GM23248 (cell line): Measurements from ENCODE around the gene IKBKG. TPM values are rescaled to one million over a fixed set of nuclear protein-coding genes. Genes with fewer than 3 reads are reported as not detected.
"Not testable (repeated sequence)": the region's sequence is repeated elsewhere in the genome, so short reads cannot be mapped to it uniquely, and the experiment has no call there.

Source experiments
- DNase-seq: peaks from one replicate; pipeline ENCODE4 v3.0.0-alpha.2; 2015
- H2AFZ ChIP-seq: fragments of 200-600 bp; sonication (generic); 2 replicates; pipeline ENCODE4 v1.6.1; 2016; ENCODE audit warnings: antibody characterized with exemption
- H3F3A ChIP-seq: fragments of 200-600 bp; sonication (generic); 2 replicates; pipeline ENCODE4 v1.6.1; 2016; ENCODE audit warnings: mild to moderate bottlenecking, antibody characterized with exemption, mixed run types; ENCODE audit not compliant: insufficient read depth
- H3K27ac ChIP-seq: fragments of 200-600 bp; sonication (generic); 2 replicates; pipeline ENCODE4 v1.5.1; 2016; ENCODE audit warnings: mild to moderate bottlenecking
- H3K27me3 ChIP-seq: fragments of 200-600 bp; sonication (generic); replicated peaks from 2 replicates; pipeline ENCODE4 v1.6.1; 2016; ENCODE audit warnings: mild to moderate bottlenecking; ENCODE audit not compliant: insufficient read depth
- H3K36me3 ChIP-seq: fragments of 200-600 bp; sonication (generic); 2 replicates; pipeline ENCODE4 v1.6.1; 2016; ENCODE audit warnings: low read depth, mild to moderate bottlenecking
- H3K4me1 ChIP-seq: fragments of 200-600 bp; sonication (generic); 2 replicates; pipeline ENCODE4 v1.6.1; 2016; ENCODE audit warnings: mild to moderate bottlenecking; ENCODE audit not compliant: insufficient read depth
- H3K4me2 ChIP-seq: fragments of 200-600 bp; sonication (generic); one replicate; pipeline ENCODE4 v1.6.1; 2016; ENCODE audit warnings: mild to moderate bottlenecking; ENCODE audit not compliant: unreplicated experiment
- H3K4me3 ChIP-seq: fragments of 200-600 bp; sonication (generic); 2 replicates; pipeline ENCODE4 v1.5.1; 2016; ENCODE audit warnings: mild to moderate bottlenecking
- H3K79me2 ChIP-seq: fragments of 200-600 bp; sonication (generic); 2 replicates; pipeline ENCODE4 v1.6.1; 2016; ENCODE audit warnings: mild to moderate bottlenecking; ENCODE audit not compliant: insufficient read depth
- H3K9ac ChIP-seq: fragments of 200-600 bp; sonication (generic); 2 replicates; pipeline ENCODE4 v1.6.1; 2016; ENCODE audit warnings: mild to moderate bottlenecking
- H3K9me2 ChIP-seq: fragments of 200-600 bp; sonication (generic); 2 replicates; pipeline ENCODE4 v1.6.1; 2016; ENCODE audit warnings: mixed run types, mild to moderate bottlenecking, moderate library complexity; ENCODE audit not compliant: insufficient read depth
- H3K9me3 ChIP-seq: fragments of 200-600 bp; sonication (generic); one replicate; pipeline ENCODE4 v1.6.1; 2017; ENCODE audit warnings: low read depth
- H4K20me1 ChIP-seq: fragments of 200-600 bp; sonication (generic); 2 replicates; pipeline ENCODE4 v1.6.0; 2016; ENCODE audit not compliant: insufficient read depth
- WGBS, 2 experiments: methylation state at CpG; one replicate each; pipeline ENCODE4 v1.1.6; 2015 to 2017; ENCODE audit warnings: low lambda C conversion rate in 2 of 2, low coverage in 1 of 2; ENCODE audit errors: missing lambda C conversion rate in 2 of 2; 5-methylcytosine and 5-hydroxymethylcytosine counted together
- in situ Hi-C: fragments of 300-500 bp; cut with MboI; formaldehyde crosslinking; loops from 2 replicates; pipeline ENCODE4 v1.15.0; 2020
- polyA plus RNA-seq: library from polyadenylated mRNA; unstranded; fragments of >200 nt; fragmentation: Nextera tagmentation; extraction: Ambion mirVana; gene quantifications from 2 replicates; pipeline ENCODE4 v1.2.1, GENCODE V29; 2016
- total RNA-seq: library from RNA; depleted of rRNA; stranded (reverse); fragments of >200 nt; shearing (Covaris generic); gene quantifications from 2 replicates; pipeline ENCODE4 v1.2.3, GENCODE V29; 2014

IKBKG gene
- total and polyA plus RNA-seq, 2 experiments from 2014 or later: 25.9 to 26.2 TPM

DNA sequence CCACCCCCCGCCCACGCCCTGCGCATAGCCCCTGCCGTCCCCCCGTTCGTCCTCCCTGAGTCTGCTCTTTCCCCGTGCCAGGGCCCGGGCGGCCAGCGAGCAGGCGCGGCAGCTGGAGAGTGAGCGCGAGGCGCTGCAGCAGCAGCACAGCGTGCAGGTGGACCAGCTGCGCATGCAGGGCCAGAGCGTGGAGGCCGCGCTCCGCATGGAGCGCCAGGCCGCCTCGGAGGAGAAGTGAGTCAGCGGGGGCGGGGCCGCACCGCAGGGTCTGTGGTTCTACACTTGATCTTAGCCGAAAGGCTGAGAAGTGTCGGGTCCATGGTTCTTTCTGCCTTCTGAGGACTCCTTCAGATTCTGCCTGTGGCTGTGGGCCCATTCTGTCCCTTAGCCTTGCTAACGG is 12.9 kb downstream of the IKBKG start:
- H2AFZ ChIP-seq, H3K79me2 ChIP-seq, H3K9me2 ChIP-seq, H3F3A ChIP-seq, H4K20me1 ChIP-seq, in situ Hi-C loops, H3K4me2 ChIP-seq, H3K36me3 ChIP-seq, H3K9me3 ChIP-seq, H3K9ac ChIP-seq, H3K27me3 ChIP-seq, H3K4me1 ChIP-seq, DNase-seq, H3K4me3 ChIP-seq, H3K27ac ChIP-seq: not testable (repeated sequence)
- 80 to 95% methylated on average over 8 to 16 of the region's 31 CpGs for WGBS, 2 experiments

DNA sequence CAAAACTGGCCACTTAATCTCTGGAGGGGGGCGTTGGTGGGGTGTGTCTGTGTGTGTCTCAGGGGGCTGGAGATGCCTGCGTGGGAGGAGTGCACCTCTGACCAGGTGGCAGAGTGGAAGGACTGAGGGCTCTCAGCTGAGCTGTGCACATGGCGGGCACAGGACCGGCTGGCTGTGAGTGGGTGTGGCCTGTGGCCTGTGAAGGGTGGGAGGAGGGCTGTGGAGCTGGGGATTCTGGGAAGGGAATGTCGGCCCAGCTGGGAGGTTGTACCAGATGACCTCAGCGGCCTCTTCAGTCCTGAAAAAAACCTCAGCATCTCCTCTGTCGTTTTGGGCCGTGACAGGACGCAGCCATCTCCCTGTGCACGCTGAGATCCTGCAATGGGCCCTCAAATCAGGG is 14.9 kb downstream of the IKBKG start:
- no CpG with 5 or more reads among the region's 10 CpGs for WGBS, 2 experiments
- H3K4me2 ChIP-seq, H3K4me3 ChIP-seq, DNase-seq, H2AFZ ChIP-seq, H3F3A ChIP-seq, H3K79me2 ChIP-seq, H3K27ac ChIP-seq, H3K9ac ChIP-seq, H3K4me1 ChIP-seq, H3K27me3 ChIP-seq, in situ Hi-C loops, H3K9me2 ChIP-seq, H4K20me1 ChIP-seq, H3K9me3 ChIP-seq, H3K36me3 ChIP-seq: not testable (repeated sequence)

DNA sequence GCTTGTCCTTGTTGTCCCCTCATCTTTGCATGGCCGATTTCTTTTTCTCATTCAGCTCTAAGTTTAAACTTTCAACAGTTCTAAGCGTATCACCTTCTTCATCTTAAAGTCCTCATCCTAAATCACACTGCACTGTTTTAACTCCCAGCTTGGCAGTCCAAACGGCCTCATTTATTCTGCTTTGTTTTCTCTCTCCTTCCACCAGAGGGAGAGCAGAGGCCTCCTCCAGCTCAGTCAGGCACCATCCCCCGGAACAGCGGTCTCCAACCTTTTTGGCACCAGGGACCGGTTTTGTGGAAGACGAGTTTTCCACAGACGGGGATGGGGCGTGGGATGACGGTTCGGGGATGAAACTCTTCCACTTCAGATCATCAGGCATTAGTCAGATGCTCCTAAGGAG is 22.9 kb downstream of the IKBKG start:
- H3K27ac ChIP-seq, in situ Hi-C loops, H3K9me3 ChIP-seq, H3K9me2 ChIP-seq, H2AFZ ChIP-seq, H3K79me2 ChIP-seq, H3K9ac ChIP-seq, H3F3A ChIP-seq, H4K20me1 ChIP-seq, H3K36me3 ChIP-seq, H3K4me2 ChIP-seq, DNase-seq, H3K27me3 ChIP-seq, H3K4me3 ChIP-seq, H3K4me1 ChIP-seq: not testable (repeated sequence)
- no CpG with 5 or more reads among the region's 11 CpGs for WGBS, 2 experiments

DNA sequence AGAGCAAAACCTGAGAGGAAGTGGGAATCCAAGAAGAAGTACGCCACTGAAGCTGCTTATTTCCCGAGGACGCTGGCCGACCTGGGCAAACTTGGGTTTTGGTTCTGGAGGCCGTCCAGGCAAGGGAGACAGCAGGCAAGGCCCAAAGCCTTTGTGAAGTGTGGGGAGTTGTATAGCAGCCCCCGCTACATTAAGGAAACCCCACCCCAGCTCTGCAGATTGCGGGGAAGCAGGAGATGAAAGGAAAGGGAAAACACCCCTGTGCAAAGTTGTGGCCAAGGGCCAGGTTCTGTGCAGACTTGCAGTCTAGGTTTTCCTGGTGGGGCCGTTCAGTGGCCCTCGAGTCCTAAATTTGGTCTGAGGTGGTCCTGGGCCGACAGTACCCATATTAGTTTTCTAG is 25.6 kb downstream of the IKBKG start:
- H3K27me3 ChIP-seq, H3K36me3 ChIP-seq, H3K27ac ChIP-seq, in situ Hi-C loops, H3K4me1 ChIP-seq, H3K9me2 ChIP-seq, H3K79me2 ChIP-seq, H3K4me2 ChIP-seq, H3K4me3 ChIP-seq, H4K20me1 ChIP-seq, H3F3A ChIP-seq, H2AFZ ChIP-seq, H3K9ac ChIP-seq, DNase-seq, H3K9me3 ChIP-seq: not testable (repeated sequence)
- WGBS, 2 experiments: no CpG with 5 or more reads among the region's 10 CpGs

DNA sequence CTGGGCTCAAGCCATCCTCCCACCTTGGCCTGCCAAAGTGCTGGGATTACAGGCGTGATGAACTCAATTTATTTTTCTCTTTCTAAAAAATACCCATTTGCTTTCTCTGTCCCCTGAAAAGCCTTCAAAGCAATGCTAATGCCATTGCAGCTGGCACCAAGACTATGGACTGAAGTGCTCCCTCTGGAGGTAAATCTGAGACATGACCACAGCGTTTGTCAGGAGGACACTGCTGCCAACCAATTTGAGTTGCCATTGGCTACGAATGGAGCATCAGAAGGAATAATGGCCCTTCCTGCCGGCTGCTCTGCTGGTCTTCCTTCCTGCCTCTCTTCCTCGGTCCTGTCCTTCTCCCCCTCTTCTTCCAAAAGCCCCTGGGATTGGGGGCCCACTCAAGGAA is 27.7 kb downstream of the IKBKG start:
- no CpG with 5 or more reads among the region's 5 CpGs for WGBS, 2 experiments
- not testable (repeated sequence) for H3K79me2 ChIP-seq, DNase-seq, H3F3A ChIP-seq, H3K27ac ChIP-seq, H3K9me2 ChIP-seq, H3K27me3 ChIP-seq, H2AFZ ChIP-seq, H3K9me3 ChIP-seq, H3K9ac ChIP-seq, H3K4me2 ChIP-seq, H4K20me1 ChIP-seq, H3K36me3 ChIP-seq, H3K4me1 ChIP-seq, H3K4me3 ChIP-seq
- in situ Hi-C loops: loop anchor here (25.0 kb wide), 1 partner anchor 262 kb away; the partner anchor contains the start of gene SMIM9

DNA sequence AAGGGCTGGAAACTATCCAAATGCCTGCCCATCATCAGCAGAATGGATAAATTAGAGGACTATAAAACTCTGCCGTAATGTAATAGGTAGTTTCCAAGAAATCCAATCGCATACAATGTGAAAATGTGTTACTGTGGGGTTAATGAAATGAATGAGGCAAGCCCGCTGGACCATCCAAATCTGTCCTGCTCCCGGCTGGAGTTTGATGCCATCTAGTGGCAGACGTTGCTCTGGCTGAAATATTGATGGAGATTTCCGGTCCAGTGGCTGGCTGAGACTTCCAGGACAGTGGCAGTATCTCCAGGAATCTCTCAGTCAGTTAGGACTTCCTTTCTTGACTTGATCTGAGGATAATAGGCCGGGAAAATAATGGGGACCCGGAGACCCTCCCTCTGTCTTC is 35.6 kb downstream of the IKBKG start:
- not testable (repeated sequence) for DNase-seq, H2AFZ ChIP-seq, H3K4me1 ChIP-seq, H3F3A ChIP-seq, H3K27me3 ChIP-seq, H3K27ac ChIP-seq, H3K9me3 ChIP-seq, H3K9ac ChIP-seq, H3K79me2 ChIP-seq, H3K4me3 ChIP-seq, H3K4me2 ChIP-seq, H4K20me1 ChIP-seq, H3K9me2 ChIP-seq, H3K36me3 ChIP-seq
- no CpG with 5 or more reads among the region's 8 CpGs for WGBS, 2 experiments
- in situ Hi-C loops: loop anchor here (25.0 kb wide), 1 partner anchor 254 kb away; the partner anchor contains the start of gene SMIM9

DNA sequence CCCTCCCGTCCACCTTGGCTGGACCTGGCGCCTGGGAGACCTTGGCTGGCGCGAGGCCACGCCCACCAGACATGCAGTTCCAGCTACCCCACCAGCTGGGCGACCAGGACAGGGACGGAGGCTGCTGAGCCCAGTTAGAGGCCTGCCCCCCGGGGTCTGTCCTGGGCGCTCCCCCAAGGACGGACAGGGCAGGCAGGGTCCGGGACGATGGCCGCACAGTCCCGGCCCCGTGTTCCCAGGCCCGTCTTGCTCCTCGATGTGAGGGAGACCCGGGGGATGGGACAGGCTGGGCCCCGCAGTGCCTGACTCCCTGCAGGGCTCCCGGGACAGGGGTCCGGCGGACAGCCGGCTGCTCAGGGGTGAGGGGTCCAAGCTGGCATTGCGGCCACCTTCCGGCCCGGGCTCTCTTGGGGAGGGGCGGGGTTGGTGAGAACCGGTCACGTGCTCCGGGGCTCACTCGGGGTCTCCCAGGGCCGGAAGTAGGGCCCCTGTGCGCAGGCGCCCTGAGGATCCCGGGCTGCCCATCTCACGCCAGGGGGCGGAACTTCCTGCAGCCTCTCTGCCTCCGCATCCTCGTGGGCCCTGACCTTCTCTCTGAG is 37.3 kb downstream of the IKBKG start, which contains the start of gene CTAG1A:
Gene CTAG1A (plus strand): TSS at position 549 of the 599 bp plus-strand sequence. CDS start 74 bp downstream, outside the sequence.
- H3K27me3 ChIP-seq, H3K9me3 ChIP-seq, H3K79me2 ChIP-seq, H3K4me3 ChIP-seq, DNase-seq, H3K36me3 ChIP-seq, H3F3A ChIP-seq, H3K9ac ChIP-seq, H3K9me2 ChIP-seq, H3K4me1 ChIP-seq, H2AFZ ChIP-seq, H3K27ac ChIP-seq, H3K4me2 ChIP-seq, H4K20me1 ChIP-seq: not testable (repeated sequence)
- WGBS, 2 experiments: no CpG with 5 or more reads among the region's 39 CpGs
- in situ Hi-C loops: loop anchor here (25.0 kb wide), 1 partner anchor 253 kb away; the partner anchor contains the start of gene SMIM9

DNA sequence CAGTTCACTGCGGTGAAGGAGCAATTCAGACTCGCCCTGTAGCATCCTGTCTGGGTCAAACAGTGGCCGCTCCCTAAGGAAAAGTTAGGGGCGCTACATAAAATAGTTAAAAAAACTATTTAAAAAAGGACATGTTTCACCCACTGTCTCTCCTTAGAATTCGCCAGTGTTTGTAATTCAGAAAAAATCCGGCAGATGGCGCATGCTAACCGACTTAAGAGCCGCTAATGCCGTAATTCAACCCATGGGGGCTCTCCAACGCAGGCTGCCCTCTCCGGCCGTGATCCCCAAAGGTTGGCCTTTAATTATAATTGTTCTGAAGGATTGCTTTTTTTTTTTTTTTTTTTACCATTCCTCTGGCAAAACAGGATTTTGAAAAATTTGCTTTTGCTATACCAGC is 43.0 kb downstream of the IKBKG start:
- not testable (repeated sequence) for DNase-seq, H3K79me2 ChIP-seq, H3K4me1 ChIP-seq, H3K27ac ChIP-seq, H3K36me3 ChIP-seq, H3K9me3 ChIP-seq, H3K4me2 ChIP-seq, H3F3A ChIP-seq, H3K9ac ChIP-seq, H3K27me3 ChIP-seq, H2AFZ ChIP-seq, H3K4me3 ChIP-seq, H3K9me2 ChIP-seq, H4K20me1 ChIP-seq
- in situ Hi-C loops: loop anchor here (25.0 kb wide), 1 partner anchor 247 kb away; the partner anchor contains the start of gene SMIM9
- no CpG with 5 or more reads among the region's 13 CpGs for WGBS, 2 experiments
